Left ventricle myocardium inferior (tissue), 1 donor: ENCODE results near the gene FAM13C. TPM values are rescaled to one million over a fixed set of nuclear protein-coding genes. Genes with fewer than 3 reads are reported as not detected.

ENCODE experiments used
- DNase-seq: peaks from one replicate; pipeline ENCODE4 v3.0.0-alpha.2; 2020
- H3K27ac ChIP-seq: fragments of 200-600 bp; replicated peaks from 2 replicates; pipeline ENCODE4 v1.8.0; 2021
- H3K27me3 ChIP-seq: fragments of 200-600 bp; 2 replicates; pipeline ENCODE4 v1.8.0; 2021; ENCODE audit warnings: low read depth
- H3K36me3 ChIP-seq: fragments of 200-600 bp; 2 replicates; pipeline ENCODE4 v1.8.0; 2021
- H3K4me1 ChIP-seq: fragments of 200-600 bp; 2 replicates; pipeline ENCODE4 v1.8.0; 2021
- H3K4me3 ChIP-seq: fragments of 200-600 bp; 2 replicates; pipeline ENCODE4 v1.8.0; 2021; ENCODE audit warnings: mild to moderate bottlenecking, moderate library complexity
- H3K9me3 ChIP-seq: fragments of 200-600 bp; replicated peaks from 2 replicates; pipeline ENCODE4 v1.8.0; 2021
- intact Hi-C: fragments of 100-400 bp; cut with micrococcal nuclease; formaldehyde crosslinking; loops from one replicate; pipeline ENCODE4 v1.11.0; 2022
- total RNA-seq: library from RNA; stranded (reverse); fragmentation: NEBNext Ultra II Directional; extraction: Animal tissue kit (Norgen Biotek cat#: 25700); gene quantifications from one replicate; pipeline ENCODE4 v1.2.1, GENCODE V29; 2021
- TF ChIP-seq, protein P1 (sequence below): fragments of 200-600 bp; IDR thresholded peaks from 2 replicates; pipeline ENCODE4 v1.8.0; 2021; ENCODE audit warnings: antibody characterized with exemption, mild to moderate bottlenecking, borderline replicate concordance
- donor health status: DM: no; HTN: yes; CAD: no; lungs with severe emphysema.

The FAM13C gene
- total RNA-seq, 1 donor from 2014 or later = 5.2 TPM

DNA sequence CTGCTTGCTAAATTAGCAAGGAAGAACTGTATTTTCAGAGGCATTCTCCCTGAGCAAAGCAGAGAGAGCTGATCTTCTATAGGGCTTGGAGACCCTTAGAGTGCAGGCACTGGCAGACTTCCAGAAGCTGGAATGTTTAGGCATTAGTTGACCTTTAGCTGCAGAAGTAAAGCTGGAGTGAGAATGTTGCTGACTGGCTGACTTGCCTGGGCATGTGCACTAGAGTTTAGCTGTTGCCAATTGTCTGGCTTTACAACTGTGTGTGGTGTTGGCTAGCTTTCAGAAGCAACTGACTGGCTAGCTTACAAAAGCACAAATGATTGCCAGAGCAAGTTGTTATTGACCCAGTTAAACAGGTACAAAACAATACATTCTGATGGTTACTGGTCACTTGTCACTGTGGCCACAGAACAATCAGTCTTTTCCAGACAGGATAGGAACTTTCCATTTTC is 25.1 kb downstream of the FAM13C start:
- no peak for DNase-seq
- Histone ChIP-seq H3K4me3 (no peak overlapping the region), H3K4me1 (peaks cover 29% of the 10 kb centered on the region)

DNA sequence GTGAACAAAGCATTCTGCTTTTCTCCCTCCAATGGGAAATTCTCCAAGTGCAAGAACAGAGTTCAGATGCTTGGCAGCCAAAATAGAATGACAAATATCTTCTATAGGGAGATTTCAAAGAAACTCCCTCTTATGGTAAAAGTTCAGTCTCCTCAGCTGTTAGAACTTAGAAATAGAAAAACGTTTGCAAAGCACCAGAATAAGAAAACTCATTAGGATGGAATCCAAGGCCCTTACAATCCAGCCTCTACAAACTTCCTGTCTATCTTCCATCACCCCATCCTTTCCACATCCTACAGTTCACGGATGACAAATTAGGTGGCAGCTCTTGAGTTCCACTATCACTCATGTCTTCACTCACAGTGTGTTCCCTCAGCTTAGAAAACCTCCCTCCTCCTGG is 25.7 kb downstream of the FAM13C start:
- Histone ChIP-seq H3K4me3 (no peak overlapping the region), H3K27me3 (no peaks in the 10 kb centered on the region), H3K4me1 (peaks cover 24% of the 10 kb centered on the region), H3K27ac (peak overlapping the region; percentile 78), H3K36me3 (no peaks in the 10 kb centered on the region), H3K9me3 (no peaks in the 10 kb centered on the region)
- TF ChIP-seq, protein P1, sequence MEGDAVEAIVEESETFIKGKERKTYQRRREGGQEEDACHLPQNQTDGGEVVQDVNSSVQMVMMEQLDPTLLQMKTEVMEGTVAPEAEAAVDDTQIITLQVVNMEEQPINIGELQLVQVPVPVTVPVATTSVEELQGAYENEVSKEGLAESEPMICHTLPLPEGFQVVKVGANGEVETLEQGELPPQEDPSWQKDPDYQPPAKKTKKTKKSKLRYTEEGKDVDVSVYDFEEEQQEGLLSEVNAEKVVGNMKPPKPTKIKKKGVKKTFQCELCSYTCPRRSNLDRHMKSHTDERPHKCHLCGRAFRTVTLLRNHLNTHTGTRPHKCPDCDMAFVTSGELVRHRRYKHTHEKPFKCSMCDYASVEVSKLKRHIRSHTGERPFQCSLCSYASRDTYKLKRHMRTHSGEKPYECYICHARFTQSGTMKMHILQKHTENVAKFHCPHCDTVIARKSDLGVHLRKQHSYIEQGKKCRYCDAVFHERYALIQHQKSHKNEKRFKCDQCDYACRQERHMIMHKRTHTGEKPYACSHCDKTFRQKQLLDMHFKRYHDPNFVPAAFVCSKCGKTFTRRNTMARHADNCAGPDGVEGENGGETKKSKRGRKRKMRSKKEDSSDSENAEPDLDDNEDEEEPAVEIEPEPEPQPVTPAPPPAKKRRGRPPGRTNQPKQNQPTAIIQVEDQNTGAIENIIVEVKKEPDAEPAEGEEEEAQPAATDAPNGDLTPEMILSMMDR = no peak
- intact Hi-C loops = no loop called here
- DNase-seq = no peak

More for the DNA sequence above, 25.1 kb downstream of the FAM13C start:
- Histone ChIP-seq H3K27me3 (no peaks in the 10 kb centered on the region), H3K36me3 (no peaks in the 10 kb centered on the region), H3K27ac (peak overlapping the region; percentile 78), H3K9me3 (no peaks in the 10 kb centered on the region)
- TF ChIP-seq, protein P1 = no peak
- intact Hi-C loops = no loop called here

DNA sequence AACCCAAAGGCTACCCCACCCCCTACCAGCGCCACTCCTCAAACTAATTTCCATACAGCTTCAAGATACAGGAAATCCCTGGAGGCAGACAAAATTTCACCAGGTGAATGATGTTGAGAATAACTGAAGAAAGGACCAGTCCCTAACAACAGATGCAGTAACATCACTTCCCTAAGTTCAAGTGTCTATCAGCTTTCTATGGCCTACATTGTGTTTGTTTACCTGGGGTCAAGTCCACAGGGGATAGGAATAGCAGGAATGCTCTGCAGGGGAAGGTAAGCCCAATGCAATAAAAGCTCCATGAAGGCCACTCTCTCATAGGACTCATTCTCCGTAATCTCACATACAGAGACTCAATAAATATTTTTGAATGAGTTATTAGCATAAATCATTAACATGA is 26.9 kb downstream of the FAM13C start:
- intact Hi-C loops = no loop called here
- Histone ChIP-seq H3K27ac (no peak overlapping the region), H3K4me3 (no peak overlapping the region), H3K4me1 (peaks cover 24% of the 10 kb centered on the region), H3K9me3 (no peaks in the 10 kb centered on the region), H3K36me3 (no peaks in the 10 kb centered on the region), H3K27me3 (no peaks in the 10 kb centered on the region)
- no peak for DNase-seq
- TF ChIP-seq, protein P1 = no peak

DNA sequence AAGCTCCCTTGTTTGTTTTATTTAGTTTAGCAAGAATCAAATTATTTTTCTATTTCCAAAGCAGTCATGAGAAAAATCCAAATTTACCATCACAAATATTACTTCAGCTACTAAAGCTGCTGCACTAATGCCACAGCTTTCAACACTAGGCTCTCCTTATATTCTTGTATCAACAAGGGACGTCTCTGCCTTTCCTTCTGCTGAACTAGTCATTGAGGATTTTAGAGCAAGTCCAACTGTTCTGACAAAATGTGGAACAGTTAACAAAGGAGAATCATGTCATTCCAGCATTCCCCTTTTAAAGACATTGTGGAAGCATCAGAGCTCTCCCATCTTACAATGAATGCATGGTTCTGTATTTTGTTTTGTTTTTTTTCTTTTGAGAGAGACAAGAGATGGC is 28.6 kb downstream of the FAM13C start:
- intact Hi-C loops = no loop called here
- H3K4me1 ChIP-seq = peaks cover 24% of the 10 kb centered on the region
- no peaks in the 10 kb centered on the region for H3K36me3 ChIP-seq
- TF ChIP-seq, protein P1 = no peak
- H3K4me3 ChIP-seq = no peak overlapping the region
- no peak for DNase-seq
- no peaks in the 10 kb centered on the region for H3K27me3 ChIP-seq
- peak overlapping the region; percentile 26 for H3K27ac ChIP-seq
- H3K9me3 ChIP-seq = no peaks in the 10 kb centered on the region

DNA sequence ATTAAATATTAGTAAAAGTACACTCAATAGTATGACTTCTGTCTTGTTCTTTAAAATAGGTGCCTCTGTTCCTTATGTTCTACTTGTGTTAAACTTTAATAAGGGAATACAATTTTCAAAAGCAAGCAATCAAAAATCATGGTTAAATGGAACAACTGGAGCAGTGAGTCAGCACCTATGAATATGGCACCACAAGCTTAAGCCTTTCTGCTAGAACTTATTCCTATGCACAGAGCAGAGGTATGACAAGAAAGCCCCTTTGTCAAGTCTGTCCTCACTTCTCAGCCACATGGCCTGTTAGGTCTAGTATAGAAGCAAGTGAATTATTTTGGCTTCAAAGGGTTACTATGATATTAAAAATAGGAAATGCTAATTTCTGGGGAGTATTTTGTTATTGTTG is 29.8 kb downstream of the FAM13C start:
- no peaks in the 10 kb centered on the region for H3K27me3 ChIP-seq
- H3K9me3 ChIP-seq = no peaks in the 10 kb centered on the region
- H3K4me1 ChIP-seq = peaks cover 17% of the 10 kb centered on the region
- no peak for DNase-seq
- H3K4me3 ChIP-seq = no peak overlapping the region
- no peak overlapping the region for H3K27ac ChIP-seq
- intact Hi-C loops = no loop called here
- TF ChIP-seq, protein P1 = no peak
- no peaks in the 10 kb centered on the region for H3K36me3 ChIP-seq
